Left hindlimb (tissue), 1 donor: ENCODE results near the gene CD4.
"Not testable (repeated sequence)": the region's sequence is repeated elsewhere in the genome, so short reads cannot be mapped to it uniquely, and the experiment has no call there.

Experiments used
- DNase-seq: peaks from one replicate; pipeline ENCODE4 v3.0.0-alpha.2; 2018

The CD4 gene

GRCh38 chr12:6869049-6870021, 80.0 kb downstream of the CD4 start:
- peak; percentile 83 for DNase-seq

- not testable (repeated sequence) for DNase-seq
These were observed 81.0 kb downstream of the CD4 start for GRCh38 chr12:6870304-6870703.
